ENCODE results near the gene EIPR1.
"Not testable (repeated sequence)": the region's sequence is repeated elsewhere in the genome, so short reads cannot be mapped to it uniquely, and the experiment has no call there.

Gene EIPR1

GRCh38 chr2:3181416-3182010, 196.1 kb downstream of the EIPR1 start:
- H4K12ac ChIP-seq (ENCODE audit: low read depth, low read length) = no peak overlapping the region
- peaks cover 2 to 7% of the 10 kb centered on the region in 2 experiments for H3K36me3 ChIP-seq (ENCODE audit: control insufficient read depth in 1 of 2, insufficient read depth in 2 of 2, low read length in 2 of 2)
- no peak overlapping the region for H2BK5ac ChIP-seq (ENCODE audit: low read depth, low read length, poor library complexity)
- no peak overlapping the region for H3K4ac ChIP-seq (ENCODE audit: low read depth, low read length)
- H3K27ac ChIP-seq (ENCODE audit: low read depth, low read length) = no peak overlapping the region
- no peak overlapping the region for H2BK12ac ChIP-seq (ENCODE audit: low read length)
- H3K9ac ChIP-seq (ENCODE audit: low read length) = no peak overlapping the region
- DNase-seq = peak; percentile 73 to 88
- H2AK5ac ChIP-seq (ENCODE audit: low read length) = no peak overlapping the region
- H3K4me3 ChIP-seq (ENCODE audit: low read depth, low read length) = no peak overlapping the region
- H3K4me1 ChIP-seq (ENCODE audit: control insufficient read depth in 1 of 2, insufficient read depth in 2 of 2, low read length in 2 of 2) = no peaks in the 10 kb centered on the region
- H3K9me3 ChIP-seq (ENCODE audit: insufficient read depth, low read depth, low read length) = peaks cover 11% of the 10 kb centered on the region
- H3K14ac ChIP-seq (ENCODE audit: low read length) = no peak overlapping the region
- no peaks in the 10 kb centered on the region for H3K79me2 ChIP-seq (ENCODE audit: control insufficient read depth, insufficient read depth, low read length, poor library complexity)
- WGBS (ENCODE audit: extremely low coverage, insufficient coverage, insufficient read length) = no CpG with 5 or more reads among the region's 24 CpGs
- no peak overlapping the region for H2AFZ ChIP-seq (ENCODE audit: insufficient read depth, low read length, poor library complexity)
- no peaks in the 10 kb centered on the region for H3K27me3 ChIP-seq (ENCODE audit: insufficient read depth, low read length)
- no peak overlapping the region for H4K8ac ChIP-seq (ENCODE audit: low read depth, low read length)
- H2BK120ac ChIP-seq (ENCODE audit: insufficient read depth, low read length, poor library complexity) = no peak overlapping the region
- H3K4me2 ChIP-seq (ENCODE audit: low read length) = no peak overlapping the region
- no peak overlapping the region for H3K23ac ChIP-seq (ENCODE audit: low read length)
- no peaks in the 10 kb centered on the region for H3K79me1 ChIP-seq (ENCODE audit: low read length)
- no peak overlapping the region for H3K18ac ChIP-seq (ENCODE audit: low read length)
- H4K91ac ChIP-seq (ENCODE audit: low read depth, low read length) = no peak overlapping the region

GRCh38 chr2:3180909-3181221, 196.8 kb downstream of the EIPR1 start:
- no CpG with 5 or more reads among the region's 30 CpGs for WGBS (ENCODE audit: extremely low coverage, insufficient coverage, insufficient read length)
- not testable (repeated sequence) for H3K14ac ChIP-seq (ENCODE audit: low read length); H3K9ac ChIP-seq (ENCODE audit: low read length); H3K4me1 ChIP-seq (ENCODE audit: control insufficient read depth in 1 of 2, insufficient read depth in 2 of 2, low read length in 2 of 2); H2AK5ac ChIP-seq (ENCODE audit: low read length); H2BK12ac ChIP-seq (ENCODE audit: low read length); H4K8ac ChIP-seq (ENCODE audit: low read depth, low read length); DNase-seq; H3K4ac ChIP-seq (ENCODE audit: low read depth, low read length); H3K27me3 ChIP-seq (ENCODE audit: insufficient read depth, low read length); H3K4me2 ChIP-seq (ENCODE audit: low read length); H3K79me1 ChIP-seq (ENCODE audit: low read length); H3K27ac ChIP-seq (ENCODE audit: low read depth, low read length); H4K91ac ChIP-seq (ENCODE audit: low read depth, low read length); H4K12ac ChIP-seq (ENCODE audit: low read depth, low read length); H3K79me2 ChIP-seq (ENCODE audit: control insufficient read depth, insufficient read depth, low read length, poor library complexity); H2BK120ac ChIP-seq (ENCODE audit: insufficient read depth, low read length, poor library complexity); H3K18ac ChIP-seq (ENCODE audit: low read length); H3K36me3 ChIP-seq (ENCODE audit: control insufficient read depth in 1 of 2, insufficient read depth in 2 of 2, low read length in 2 of 2); H2AFZ ChIP-seq (ENCODE audit: insufficient read depth, low read length, poor library complexity); H3K23ac ChIP-seq (ENCODE audit: low read length); H2BK5ac ChIP-seq (ENCODE audit: low read depth, low read length, poor library complexity)
- H3K9me3 ChIP-seq (ENCODE audit: insufficient read depth, low read depth, low read length) = peaks cover 11% of the 10 kb centered on the region
- peak overlapping the region; percentile 7 for H3K4me3 ChIP-seq (ENCODE audit: low read depth, low read length)

GRCh38 chr2:3180082-3180908, 197.3 kb downstream of the EIPR1 start:
- no peak overlapping the region for H2BK120ac ChIP-seq (ENCODE audit: insufficient read depth, low read length, poor library complexity)
- no peak overlapping the region for H3K4ac ChIP-seq (ENCODE audit: low read depth, low read length)
- peaks cover 1 to 4% of the 10 kb centered on the region in 2 experiments for H3K36me3 ChIP-seq (ENCODE audit: control insufficient read depth in 1 of 2, insufficient read depth in 2 of 2, low read length in 2 of 2)
- no peak overlapping the region for H4K91ac ChIP-seq (ENCODE audit: low read depth, low read length)
- no peak overlapping the region for H2BK12ac ChIP-seq (ENCODE audit: low read length)
- H3K27me3 ChIP-seq (ENCODE audit: insufficient read depth, low read length) = no peaks in the 10 kb centered on the region
- H3K4me1 ChIP-seq (ENCODE audit: control insufficient read depth in 1 of 2, insufficient read depth in 2 of 2, low read length in 2 of 2) = no peaks in the 10 kb centered on the region
- no peak overlapping the region for H3K18ac ChIP-seq (ENCODE audit: low read length)
- no CpG with 5 or more reads among the region's 50 CpGs for WGBS (ENCODE audit: extremely low coverage, insufficient coverage, insufficient read length)
- no peak overlapping the region for H3K23ac ChIP-seq (ENCODE audit: low read length)
- H4K12ac ChIP-seq (ENCODE audit: low read depth, low read length) = no peak overlapping the region
- peaks cover 11% of the 10 kb centered on the region for H3K9me3 ChIP-seq (ENCODE audit: insufficient read depth, low read depth, low read length)
- no peaks in the 10 kb centered on the region for H3K79me1 ChIP-seq (ENCODE audit: low read length)
- H3K4me3 ChIP-seq (ENCODE audit: low read depth, low read length) = peak overlapping the region; percentile 7
- no peak overlapping the region for H2BK5ac ChIP-seq (ENCODE audit: low read depth, low read length, poor library complexity)
- H4K8ac ChIP-seq (ENCODE audit: low read depth, low read length) = no peak overlapping the region
- H3K79me2 ChIP-seq (ENCODE audit: control insufficient read depth, insufficient read depth, low read length, poor library complexity) = no peaks in the 10 kb centered on the region
- H2AFZ ChIP-seq (ENCODE audit: insufficient read depth, low read length, poor library complexity) = no peak overlapping the region
- no peak overlapping the region for H3K14ac ChIP-seq (ENCODE audit: low read length)
- no peak overlapping the region for H3K4me2 ChIP-seq (ENCODE audit: low read length)
- no peak overlapping the region for H3K9ac ChIP-seq (ENCODE audit: low read length)
- H3K27ac ChIP-seq (ENCODE audit: low read depth, low read length) = no peak overlapping the region
- no peak for DNase-seq
- no peak overlapping the region for H2AK5ac ChIP-seq (ENCODE audit: low read length)

GRCh38 chr2:3179626-3180025, 198.0 kb downstream of the EIPR1 start:
- Histone ChIP-seq H3K14ac (ENCODE audit: low read length) (no peak overlapping the region), H3K4me2 (ENCODE audit: low read length) (no peak overlapping the region), H3K23ac (ENCODE audit: low read length) (no peak overlapping the region), H3K9ac (ENCODE audit: low read length) (no peak overlapping the region), H2BK5ac (ENCODE audit: low read depth, low read length, poor library complexity) (no peak overlapping the region), H3K9me3 (ENCODE audit: insufficient read depth, low read depth, low read length) (peaks cover 11% of the 10 kb centered on the region), H4K12ac (ENCODE audit: low read depth, low read length) (no peak overlapping the region), H3K4me3 (ENCODE audit: low read depth, low read length) (no peak overlapping the region), H3K27me3 (ENCODE audit: insufficient read depth, low read length) (no peaks in the 10 kb centered on the region), H4K8ac (ENCODE audit: low read depth, low read length) (no peak overlapping the region), H3K36me3 (ENCODE audit: control insufficient read depth in 1 of 2, insufficient read depth in 2 of 2, low read length in 2 of 2) (peaks cover 0 to 2% of the 10 kb centered on the region in 2 experiments), H2AFZ (ENCODE audit: insufficient read depth, low read length, poor library complexity) (no peak overlapping the region), H3K79me2 (ENCODE audit: control insufficient read depth, insufficient read depth, low read length, poor library complexity) (no peaks in the 10 kb centered on the region), H2BK120ac (ENCODE audit: insufficient read depth, low read length, poor library complexity) (no peak overlapping the region), H2AK5ac (ENCODE audit: low read length) (no peak overlapping the region), H3K27ac (ENCODE audit: low read depth, low read length) (no peak overlapping the region), H2BK12ac (ENCODE audit: low read length) (no peak overlapping the region), H3K4me1 (ENCODE audit: control insufficient read depth in 1 of 2, insufficient read depth in 2 of 2, low read length in 2 of 2) (no peaks in the 10 kb centered on the region), H3K79me1 (ENCODE audit: low read length) (no peaks in the 10 kb centered on the region), H3K18ac (ENCODE audit: low read length) (no peak overlapping the region), H3K4ac (ENCODE audit: low read depth, low read length) (no peak overlapping the region), H4K91ac (ENCODE audit: low read depth, low read length) (no peak overlapping the region)
- no peak for DNase-seq
- whole genome bisulfite sequencing (ENCODE audit: extremely low coverage, insufficient coverage, insufficient read length) = no CpG with 5 or more reads among the region's 11 CpGs
